HG03175 (cell line): ENCODE measurements around the gene KCNA2.
A peak's percentile ranks its signal among the peaks of the same experiment; 100 is the strongest.

Experiments used
- ATAC-seq: cut with Tn5 transposase; IDR thresholded peaks from one replicate; pipeline ENCODE4 v1.9.1; 2021; ENCODE audit warnings: mild to moderate bottlenecking, moderate library complexity; ENCODE audit not compliant: unreplicated experiment

Gene KCNA2

GRCh38 chr1:110630839-110631663, 24.9 kb upstream of the KCNA2 start:
- ATAC-seq: peak; percentile 64

- no peak for ATAC-seq
Observed at GRCh38 chr1:110628323-110629105, 22.4 kb upstream of the KCNA2 start.

GRCh38 chr1:110627764-110628163, 21.6 kb upstream of the KCNA2 start:
- ATAC-seq: no peak

- no peak for ATAC-seq
Observed at GRCh38 chr1:110626889-110627288, 20.7 kb upstream of the KCNA2 start.

- ATAC-seq: no peak
Observed at GRCh38 chr1:110620686-110621085, 14.5 kb upstream of the KCNA2 start.

GRCh38 chr1:110620250-110620615, 14.1 kb upstream of the KCNA2 start:
- ATAC-seq: no peak

GRCh38 chr1:110619412-110620249, 13.5 kb upstream of the KCNA2 start:
- peak; percentile 80 for ATAC-seq

GRCh38 chr1:110618668-110619067, 12.5 kb upstream of the KCNA2 start:
- ATAC-seq: no peak

GRCh38 chr1:110617589-110617988, 11.4 kb upstream of the KCNA2 start:
- no peak for ATAC-seq

GRCh38 chr1:110617116-110617515, 11.0 kb upstream of the KCNA2 start:
- no peak for ATAC-seq

- ATAC-seq: no peak
Observed at GRCh38 chr1:110616587-110616986, 10.4 kb upstream of the KCNA2 start.

GRCh38 chr1:110615548-110616130, 9.5 kb upstream of the KCNA2 start:
- no peak for ATAC-seq

GRCh38 chr1:110612060-110612745, 6.0 kb upstream of the KCNA2 start:
- ATAC-seq: no peak

GRCh38 chr1:110610696-110611286, 4.6 kb upstream of the KCNA2 start:
- no peak for ATAC-seq

- ATAC-seq: no peak
Observed at GRCh38 chr1:110610084-110610483, 3.9 kb upstream of the KCNA2 start.

- no peak for ATAC-seq
Observed at GRCh38 chr1:110608247-110608646, 2.1 kb upstream of the KCNA2 start.

GRCh38 chr1:110607536-110608230, 1.5 kb upstream of the KCNA2 start:
- no peak for ATAC-seq

- ATAC-seq: no peak
Observed at GRCh38 chr1:110606657-110607535, 738 bp upstream of the KCNA2 start.
